ENCODE results near the gene PRSS53. TPM values are rescaled to one million over a fixed set of nuclear protein-coding genes. Genes with fewer than 3 reads are reported as not detected.

PRSS53 gene
- total RNA-seq, 1 donor from 2014 or later, result 2.8 TPM

- no peak for DNase-seq (ENCODE audit: extremely low spot score, unreplicated experiment)
- Mint-ChIP-seq H3K27ac (ENCODE audit: unreplicated experiment) (no peak overlapping the region), H3K9me3 (ENCODE audit: unreplicated experiment) (no peaks in the 10 kb centered on the region), H3K4me3 (ENCODE audit: unreplicated experiment) (no peak overlapping the region), H3K27me3 (ENCODE audit: unreplicated experiment) (no peaks in the 10 kb centered on the region), H3K4me1 (ENCODE audit: unreplicated experiment) (peaks cover 26% of the 10 kb centered on the region), H3K36me3 (ENCODE audit: unreplicated experiment) (peaks cover 18% of the 10 kb centered on the region)
- TF ChIP-seq, protein P1, sequence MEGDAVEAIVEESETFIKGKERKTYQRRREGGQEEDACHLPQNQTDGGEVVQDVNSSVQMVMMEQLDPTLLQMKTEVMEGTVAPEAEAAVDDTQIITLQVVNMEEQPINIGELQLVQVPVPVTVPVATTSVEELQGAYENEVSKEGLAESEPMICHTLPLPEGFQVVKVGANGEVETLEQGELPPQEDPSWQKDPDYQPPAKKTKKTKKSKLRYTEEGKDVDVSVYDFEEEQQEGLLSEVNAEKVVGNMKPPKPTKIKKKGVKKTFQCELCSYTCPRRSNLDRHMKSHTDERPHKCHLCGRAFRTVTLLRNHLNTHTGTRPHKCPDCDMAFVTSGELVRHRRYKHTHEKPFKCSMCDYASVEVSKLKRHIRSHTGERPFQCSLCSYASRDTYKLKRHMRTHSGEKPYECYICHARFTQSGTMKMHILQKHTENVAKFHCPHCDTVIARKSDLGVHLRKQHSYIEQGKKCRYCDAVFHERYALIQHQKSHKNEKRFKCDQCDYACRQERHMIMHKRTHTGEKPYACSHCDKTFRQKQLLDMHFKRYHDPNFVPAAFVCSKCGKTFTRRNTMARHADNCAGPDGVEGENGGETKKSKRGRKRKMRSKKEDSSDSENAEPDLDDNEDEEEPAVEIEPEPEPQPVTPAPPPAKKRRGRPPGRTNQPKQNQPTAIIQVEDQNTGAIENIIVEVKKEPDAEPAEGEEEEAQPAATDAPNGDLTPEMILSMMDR (IDR thresholded peaks at IDR 0.05), result no peak
Measured at GRCh38 chr16:31061813-31062440, 26.8 kb downstream of the PRSS53 start.

DNA sequence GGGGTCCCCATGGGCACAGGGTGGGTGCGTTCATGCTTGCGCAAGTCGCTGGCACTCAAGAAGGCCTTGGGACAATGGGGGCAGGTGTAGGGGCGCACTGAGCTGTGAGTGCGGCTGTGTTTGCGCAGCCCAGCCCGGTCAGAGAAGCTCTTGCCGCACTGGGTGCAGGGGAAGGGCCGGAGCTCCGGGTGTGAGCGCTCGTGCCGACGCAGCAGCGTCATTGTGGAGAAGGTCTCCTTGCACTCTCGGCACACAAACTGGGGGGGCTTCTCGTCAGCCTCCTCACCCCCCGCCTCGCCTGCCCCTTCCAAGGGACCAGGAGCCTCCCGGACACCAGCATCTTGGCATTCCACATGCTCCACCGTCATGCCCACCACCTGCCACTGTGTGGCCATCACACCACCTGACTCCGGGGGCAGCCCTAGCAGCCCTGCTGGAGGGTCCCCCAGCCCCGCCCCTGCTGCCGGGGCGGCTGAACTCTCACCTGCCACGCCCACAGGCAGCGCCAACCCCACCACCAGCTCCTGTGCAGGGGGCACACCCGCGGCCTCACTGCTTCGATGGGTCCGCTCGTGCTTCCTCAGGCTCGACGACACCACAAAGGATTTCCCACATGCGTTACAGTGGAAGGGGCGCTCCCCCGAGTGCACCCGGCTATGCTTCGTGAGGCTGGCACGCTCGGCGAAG, 27.5 kb downstream of the PRSS53 start:
- no peaks in the 10 kb centered on the region for H3K9me3 Mint-ChIP-seq (ENCODE audit: unreplicated experiment)
- TF ChIP-seq, protein P1 (IDR thresholded peaks at IDR 0.05), result no peak
- H3K36me3 Mint-ChIP-seq (ENCODE audit: unreplicated experiment), result peaks cover 18% of the 10 kb centered on the region
- H3K27ac Mint-ChIP-seq (ENCODE audit: unreplicated experiment), result no peak overlapping the region
- peaks cover 24% of the 10 kb centered on the region for H3K4me1 Mint-ChIP-seq (ENCODE audit: unreplicated experiment)
- H3K4me3 Mint-ChIP-seq (ENCODE audit: unreplicated experiment), result no peak overlapping the region
- DNase-seq (ENCODE audit: extremely low spot score, unreplicated experiment), result no peak
- no peaks in the 10 kb centered on the region for H3K27me3 Mint-ChIP-seq (ENCODE audit: unreplicated experiment)

GRCh38 chr16:31055613-31056012, 33.1 kb downstream of the PRSS53 start:
- no peaks in the 10 kb centered on the region for H3K27me3 Mint-ChIP-seq (ENCODE audit: unreplicated experiment)
- no peak overlapping the region for H3K4me3 Mint-ChIP-seq (ENCODE audit: unreplicated experiment)
- H3K9me3 Mint-ChIP-seq (ENCODE audit: unreplicated experiment), result no peaks in the 10 kb centered on the region
- TF ChIP-seq, protein P1 (IDR thresholded peaks at IDR 0.05), result no peak
- H3K27ac Mint-ChIP-seq (ENCODE audit: unreplicated experiment), result no peak overlapping the region
- peaks cover 13% of the 10 kb centered on the region for H3K4me1 Mint-ChIP-seq (ENCODE audit: unreplicated experiment)
- DNase-seq (ENCODE audit: extremely low spot score, unreplicated experiment), result no peak
- no peaks in the 10 kb centered on the region for H3K36me3 Mint-ChIP-seq (ENCODE audit: unreplicated experiment)

GRCh38 chr16:31052114-31052513, 36.6 kb downstream of the PRSS53 start:
- Mint-ChIP-seq H3K4me3 (ENCODE audit: unreplicated experiment) (no peak overlapping the region), H3K9me3 (ENCODE audit: unreplicated experiment) (no peaks in the 10 kb centered on the region), H3K36me3 (ENCODE audit: unreplicated experiment) (no peaks in the 10 kb centered on the region), H3K27me3 (ENCODE audit: unreplicated experiment) (no peaks in the 10 kb centered on the region), H3K4me1 (ENCODE audit: unreplicated experiment) (peaks cover 13% of the 10 kb centered on the region), H3K27ac (ENCODE audit: unreplicated experiment) (peak overlapping the region; percentile 86)
- TF ChIP-seq, protein P1 (IDR thresholded peaks at IDR 0.05), result no peak
- DNase-seq (ENCODE audit: extremely low spot score, unreplicated experiment), result no peak

DNA sequence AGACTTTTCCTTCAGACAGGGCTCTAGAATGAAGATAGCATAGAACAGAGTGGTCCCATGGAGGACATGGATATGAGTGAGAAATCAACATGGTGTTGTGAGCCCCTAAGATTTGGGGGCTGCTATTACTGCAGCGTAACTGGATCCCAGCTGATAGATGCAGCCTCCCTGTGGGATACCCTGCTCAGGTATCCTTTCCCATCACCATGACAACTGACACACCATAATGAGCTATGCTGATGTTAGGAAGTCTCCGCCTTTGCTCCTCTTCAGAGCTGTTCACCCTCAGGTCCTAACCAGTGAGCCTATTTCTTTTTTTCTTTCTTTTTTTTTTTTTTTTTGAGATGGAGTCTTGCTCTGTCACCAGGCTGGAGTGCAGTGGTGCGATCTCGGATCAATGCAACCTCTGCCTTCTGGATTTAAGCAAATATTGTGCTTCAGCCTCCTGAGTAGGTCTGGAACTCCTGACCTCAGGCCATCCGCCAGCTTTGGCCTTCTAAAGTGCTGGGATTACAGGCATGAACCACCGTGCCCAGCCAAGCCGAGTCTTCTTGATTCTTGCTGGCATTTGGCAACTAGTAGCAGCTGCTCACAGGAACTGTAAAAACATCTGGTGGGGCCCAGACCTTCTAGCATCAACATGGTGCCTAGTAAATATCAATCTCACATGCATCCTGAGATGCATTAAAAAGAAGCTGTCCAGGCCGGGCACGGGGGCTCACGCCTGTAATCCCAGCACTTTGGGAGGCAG, 38.3 kb downstream of the PRSS53 start:
- H3K27ac Mint-ChIP-seq (ENCODE audit: unreplicated experiment), result no peak overlapping the region
- no peaks in the 10 kb centered on the region for H3K27me3 Mint-ChIP-seq (ENCODE audit: unreplicated experiment)
- DNase-seq (ENCODE audit: extremely low spot score, unreplicated experiment), result no peak
- peaks cover 13% of the 10 kb centered on the region for H3K4me1 Mint-ChIP-seq (ENCODE audit: unreplicated experiment)
- no peaks in the 10 kb centered on the region for H3K36me3 Mint-ChIP-seq (ENCODE audit: unreplicated experiment)
- no peaks in the 10 kb centered on the region for H3K9me3 Mint-ChIP-seq (ENCODE audit: unreplicated experiment)
- no peak overlapping the region for H3K4me3 Mint-ChIP-seq (ENCODE audit: unreplicated experiment)
- TF ChIP-seq, protein P1 (IDR thresholded peaks at IDR 0.05), result no peak
